Measurements from ENCODE around the gene IQCE.

- TF ChIP-seq CTCF (IDR thresholded peaks at IDR 0.05) (no peak), POLR2AphosphoS5 (IDR thresholded peaks at IDR 0.05; ENCODE audit: low read depth, low read length) (no peak), REST (IDR thresholded peaks at IDR 0.05; ENCODE audit: insufficient read depth in 1 of 2, low read depth in 2 of 2, low read length in 1 of 2) (no peak), SIN3A (IDR thresholded peaks at IDR 0.05; ENCODE audit: borderline replicate concordance, insufficient read depth, low read depth, low read length) (no peak), TCF7L2 (IDR thresholded peaks at IDR 0.05; ENCODE audit: low read depth, low read length) (no peak)
Measured at GRCh38 chr7:2637066-2637471, 78.3 kb downstream of the IQCE start.
